GM13976 (cell line): ENCODE results near the gene SSX2IP.

Source experiments
- DNase-seq: peaks from one replicate; pipeline ENCODE4 v3.0.0; 2012; ENCODE audit warnings: low spot score
- in situ Hi-C: fragments of 300-500 bp; cut with MboI; formaldehyde crosslinking; loops from one replicate; pipeline ENCODE4 v1.12.0; 2022; ENCODE audit warnings: low sequenced_read_pairs, mixed read lengths, inconsistent platforms; ENCODE audit not compliant: unreplicated experiment
- TF ChIP-seq, protein P1 (sequence below): IDR thresholded peaks from 2 replicates; pipeline ENCODE4 v1.5.1; 2012; ENCODE audit warnings: borderline replicate concordance, mild to moderate bottlenecking; ENCODE audit not compliant: insufficient read depth; ENCODE audit errors: extremely low read depth, missing control alignments, control extremely low read depth

Gene SSX2IP

DNA sequence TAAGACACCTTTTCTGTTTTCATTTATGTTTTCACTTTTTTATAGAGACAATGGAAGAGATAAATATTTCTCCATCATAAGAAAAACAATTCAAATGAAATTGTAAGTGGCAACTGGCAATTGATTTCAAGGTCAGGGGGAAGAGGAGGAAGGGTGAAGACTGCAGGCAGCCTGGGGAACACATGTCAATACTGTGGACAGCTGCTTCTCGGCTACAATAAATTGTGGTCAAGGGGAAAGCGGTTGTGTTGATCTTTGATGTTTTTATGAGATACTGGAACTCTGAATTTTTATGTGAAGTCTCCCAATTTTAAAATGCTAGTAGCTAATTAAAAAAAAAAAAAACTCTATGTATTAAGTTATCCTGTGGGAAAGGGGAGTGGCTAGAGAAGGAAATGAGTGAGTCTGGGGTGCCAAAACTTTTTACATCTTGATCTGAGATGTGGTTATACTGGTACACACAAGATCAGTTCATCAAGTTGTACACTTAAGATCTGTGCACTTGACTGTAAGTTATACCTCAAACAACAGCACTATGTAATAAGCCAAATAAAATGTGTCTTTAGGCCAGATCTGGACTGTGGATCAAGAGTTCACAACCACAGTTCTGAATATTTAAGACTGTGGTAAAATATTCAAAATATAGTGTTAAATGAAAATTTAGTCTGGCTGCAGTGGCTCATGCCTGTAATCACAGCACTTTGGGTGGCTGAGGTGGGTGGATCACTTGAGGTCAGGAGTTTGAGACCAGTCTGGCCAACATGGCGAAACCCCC lies 18.0 kb downstream of the SSX2IP start:
- DNase-seq, result no peak
- TF ChIP-seq, protein P1, sequence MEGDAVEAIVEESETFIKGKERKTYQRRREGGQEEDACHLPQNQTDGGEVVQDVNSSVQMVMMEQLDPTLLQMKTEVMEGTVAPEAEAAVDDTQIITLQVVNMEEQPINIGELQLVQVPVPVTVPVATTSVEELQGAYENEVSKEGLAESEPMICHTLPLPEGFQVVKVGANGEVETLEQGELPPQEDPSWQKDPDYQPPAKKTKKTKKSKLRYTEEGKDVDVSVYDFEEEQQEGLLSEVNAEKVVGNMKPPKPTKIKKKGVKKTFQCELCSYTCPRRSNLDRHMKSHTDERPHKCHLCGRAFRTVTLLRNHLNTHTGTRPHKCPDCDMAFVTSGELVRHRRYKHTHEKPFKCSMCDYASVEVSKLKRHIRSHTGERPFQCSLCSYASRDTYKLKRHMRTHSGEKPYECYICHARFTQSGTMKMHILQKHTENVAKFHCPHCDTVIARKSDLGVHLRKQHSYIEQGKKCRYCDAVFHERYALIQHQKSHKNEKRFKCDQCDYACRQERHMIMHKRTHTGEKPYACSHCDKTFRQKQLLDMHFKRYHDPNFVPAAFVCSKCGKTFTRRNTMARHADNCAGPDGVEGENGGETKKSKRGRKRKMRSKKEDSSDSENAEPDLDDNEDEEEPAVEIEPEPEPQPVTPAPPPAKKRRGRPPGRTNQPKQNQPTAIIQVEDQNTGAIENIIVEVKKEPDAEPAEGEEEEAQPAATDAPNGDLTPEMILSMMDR, result no peak
- in situ Hi-C loops, result no loop called here

DNA sequence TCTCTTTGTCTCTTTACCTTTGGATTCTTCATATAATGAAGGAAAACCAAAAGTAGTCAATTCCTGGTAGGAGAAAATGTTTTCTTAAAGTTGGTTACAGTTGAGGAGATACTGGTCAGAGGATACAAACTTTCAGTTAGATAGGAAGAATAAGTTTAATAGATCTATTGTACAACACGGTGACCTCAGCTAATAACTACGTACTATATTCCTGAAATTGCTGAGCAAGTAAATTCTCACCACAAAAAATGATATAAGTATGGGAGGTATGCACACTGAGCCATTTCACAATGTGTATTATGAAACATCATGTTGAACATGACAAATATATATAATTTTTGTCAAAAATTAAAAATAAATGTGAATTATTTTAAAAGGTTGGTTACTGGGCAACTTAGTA lies 20.4 kb downstream of the SSX2IP start:
- in situ Hi-C loops, result no loop called here
- TF ChIP-seq, protein P1, result no peak
- no peak for DNase-seq

DNA sequence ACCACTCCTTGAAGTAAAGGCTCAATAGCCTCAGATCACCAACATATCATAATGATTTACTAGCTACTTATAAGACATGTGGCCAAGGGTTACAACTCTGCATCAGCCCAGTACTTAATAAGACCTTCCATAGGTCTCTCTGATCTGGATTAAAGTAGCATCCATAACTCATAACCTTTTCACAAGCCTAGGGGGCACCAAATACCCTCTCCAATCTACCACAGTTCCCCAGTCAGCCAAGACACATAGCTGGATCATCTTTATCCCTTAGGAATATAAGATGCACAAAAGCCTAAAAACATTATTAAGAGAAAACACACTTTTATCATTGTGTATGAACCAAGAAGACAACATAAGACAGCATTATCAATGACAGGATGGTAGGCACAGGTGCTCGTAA lies 22.1 kb downstream of the SSX2IP start:
- TF ChIP-seq, protein P1, result no peak
- DNase-seq, result no peak
- in situ Hi-C loops, result no loop called here

DNA sequence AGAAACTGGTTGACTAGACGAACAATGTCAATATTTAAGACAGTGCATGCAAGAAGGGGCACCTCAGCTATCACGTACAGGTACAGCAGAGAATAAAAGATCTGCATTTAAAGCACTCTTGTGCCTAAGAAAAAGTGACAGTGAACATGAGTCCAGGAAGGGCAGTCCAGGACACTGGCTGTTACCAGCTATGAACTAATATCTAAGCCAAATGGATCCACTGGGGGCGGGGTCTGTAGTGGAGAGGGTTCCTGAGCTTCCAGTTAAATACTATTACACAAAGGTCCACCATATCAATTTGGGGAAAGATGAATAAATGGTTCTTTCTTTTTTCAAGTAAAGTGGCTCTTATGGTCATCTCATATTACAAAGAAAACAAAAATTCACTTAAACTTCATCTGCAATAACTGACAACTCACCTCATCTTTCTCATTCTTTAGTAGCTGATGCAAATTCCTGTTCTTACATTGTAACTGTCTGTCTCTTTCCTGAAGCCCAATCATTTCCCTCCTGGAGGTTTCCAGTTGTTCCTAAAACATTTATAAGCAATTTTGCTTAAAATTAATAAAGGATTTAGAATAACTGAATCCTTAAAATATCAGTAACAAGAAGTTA lies 24.5 kb downstream of the SSX2IP start:
- DNase-seq, result no peak
- in situ Hi-C loops, result no loop called here
- TF ChIP-seq, protein P1, result no peak

DNA sequence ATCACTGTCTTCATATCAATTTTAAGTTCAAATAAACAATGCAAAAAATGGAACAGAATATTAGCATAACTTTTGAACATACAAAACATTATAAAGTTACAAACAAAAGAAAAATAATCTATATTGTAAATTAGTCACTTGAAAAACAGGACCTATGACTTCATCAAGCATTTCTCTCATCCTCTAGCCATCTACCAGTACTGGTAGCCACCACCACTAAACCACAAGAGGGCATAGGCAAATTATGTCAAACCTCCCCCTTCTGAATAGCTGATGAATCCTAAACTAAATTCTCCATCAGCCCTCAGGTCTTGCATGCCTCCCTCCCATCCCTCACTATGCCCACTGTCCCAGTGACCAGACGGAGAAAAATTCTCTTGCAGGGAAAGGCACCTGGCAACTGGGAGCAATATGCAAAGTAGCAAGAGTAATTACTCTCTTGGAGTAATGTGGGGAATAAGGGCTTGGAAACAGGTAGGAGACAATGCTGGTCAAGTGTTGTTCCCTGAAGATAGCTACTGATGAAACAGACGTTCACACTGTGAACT lies 37.1 kb downstream of the SSX2IP start:
- in situ Hi-C loops, result no loop called here
- TF ChIP-seq, protein P1, result no peak
- DNase-seq, result no peak

DNA sequence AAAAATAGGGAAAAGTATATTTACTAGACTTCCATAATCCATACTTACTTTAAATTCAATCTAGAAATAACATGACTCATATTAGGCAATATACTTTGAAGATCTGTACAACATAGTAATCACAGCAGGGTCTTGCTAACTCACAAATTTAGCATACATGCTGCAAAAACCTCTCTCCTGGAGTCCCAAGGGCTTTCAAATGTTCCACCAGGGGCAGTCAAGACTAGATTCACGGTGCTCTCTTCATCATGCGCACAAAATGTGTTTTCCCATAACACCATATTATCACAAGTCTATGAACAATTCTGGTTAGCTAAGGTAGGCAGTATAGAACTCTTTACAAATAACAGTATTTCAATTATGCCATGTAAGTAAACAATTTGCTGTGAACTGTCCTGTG lies 45.8 kb downstream of the SSX2IP start:
- TF ChIP-seq, protein P1, result no peak
- in situ Hi-C loops, result loop anchor here (25.0 kb wide), 1 partner anchor 507 kb away; the partner anchor contains the start of gene PRKACB
- DNase-seq, result no peak
